Caco-2 (cell line): ENCODE measurements around the gene LAMTOR1. TPM values are rescaled to one million over a fixed set of nuclear protein-coding genes. Genes with fewer than 3 reads are reported as not detected.

Experiments
- BruUV-seq: library from RNA; stranded (reverse); fragments of 400-500 nt; replicated peaks from 2 replicates; lab custom pipeline; 2021; lab: Mats Ljungman, UMichigan
- CTCF ChIA-PET: fragments of 300-600 bp; sonication (Branson Sonifier 250); formaldehyde crosslinking; loops from one replicate; lab custom pipeline; 2022; ENCODE audit warnings: antibody characterized with exemption; lab: Charles Lee
- POLR2A ChIA-PET: fragments of 300-600 bp; sonication (Branson Sonifier 250); formaldehyde crosslinking; loops from one replicate; lab custom pipeline; 2022; ENCODE audit warnings: antibody characterized with exemption; lab: Charles Lee
- DNase-seq, 2 experiments: peaks; one replicate each; pipeline versions ENCODE4 v3.0.0 to v3.0.0-alpha.2; 2020 to 2022
- H3K27me3 ChIP-seq: replicated peaks from 2 replicates; pipeline ENCODE4 v1.6.0; 2011; ENCODE audit warnings: low read length; ENCODE audit not compliant: control insufficient read depth, insufficient read depth
- H3K36me3 ChIP-seq: 2 replicates; pipeline ENCODE4 v1.5.1; 2011; ENCODE audit warnings: low read length; ENCODE audit not compliant: control insufficient read depth, insufficient read depth
- H3K4me1 ChIP-seq: fragments of 250-450 bp; sonication (Bioruptor Pico); 2 replicates; pipeline ENCODE4 v1.5.1; 2020; ENCODE audit warnings: mild to moderate bottlenecking
- H3K4me3 ChIP-seq: 2 replicates; pipeline ENCODE4 v1.5.1; 2011; ENCODE audit warnings: low read depth, mild to moderate bottlenecking, control low read depth, low read length
- H3K9me3 ChIP-seq: fragments of 250-450 bp; sonication (Bioruptor Pico); 2 replicates; pipeline ENCODE4 v1.5.1; 2020; ENCODE audit warnings: mild to moderate bottlenecking, moderate library complexity
- H3K27ac Mint-ChIP-seq: one replicate; pipeline ENCODE4 v1.8.0; 2022; ENCODE audit warnings: mixed read lengths; ENCODE audit not compliant: unreplicated experiment
- H3K27me3 Mint-ChIP-seq: one replicate; pipeline ENCODE4 v1.8.0; 2022; ENCODE audit warnings: mixed read lengths; ENCODE audit not compliant: insufficient read depth, unreplicated experiment
- H3K36me3 Mint-ChIP-seq: one replicate; pipeline ENCODE4 v1.8.0; 2022; ENCODE audit warnings: mild to moderate bottlenecking, mixed read lengths; ENCODE audit not compliant: insufficient read depth, unreplicated experiment
- H3K4me1 Mint-ChIP-seq: one replicate; pipeline ENCODE4 v1.8.0; 2022; ENCODE audit warnings: low read depth, mixed read lengths; ENCODE audit not compliant: unreplicated experiment
- H3K4me3 Mint-ChIP-seq: one replicate; pipeline ENCODE4 v1.8.0; 2022; ENCODE audit warnings: mild to moderate bottlenecking, moderate library complexity, mixed read lengths; ENCODE audit not compliant: unreplicated experiment
- H3K9me3 Mint-ChIP-seq: one replicate; pipeline ENCODE4 v1.8.0; 2022; ENCODE audit warnings: mixed read lengths; ENCODE audit not compliant: unreplicated experiment
- intact Hi-C: fragments of 100-400 bp; cut with micrococcal nuclease; formaldehyde crosslinking; loops from one replicate; pipeline ENCODE4 v1.10.0; 2022; ENCODE audit not compliant: unreplicated experiment
- total RNA-seq: library from RNA; stranded (reverse); gene quantifications from 2 replicates; pipeline ENCODE4 v1.2.3, GENCODE V29; 2022
- TF ChIP-seq, protein P1 (sequence below), 2 experiments: fragments of 200-600 bp in 1 of 2; IDR thresholded peaks; 1 replicate in 1 of 2; 2 replicates in 1 of 2; pipeline versions ENCODE4 v1.5.1 to v1.8.0; 2011 to 2022; ENCODE audit warnings: antibody characterized with exemption in 1 of 2, control low read depth in 1 of 2, inconsistent platforms in 1 of 2, low read depth in 1 of 2, low read length in 1 of 2, mild to moderate bottlenecking in 1 of 2, moderate library complexity in 1 of 2; ENCODE audit not compliant: insufficient read depth in 1 of 2, severe bottlenecking in 1 of 2, unreplicated experiment in 1 of 2

LAMTOR1 gene
- total RNA-seq, 1 experiment from 2014 or later, result 170 TPM

- intact Hi-C loops, result no loop called here
- no peaks in the 10 kb centered on the region for H3K36me3 Mint-ChIP-seq
These were observed 14.9 kb downstream of the LAMTOR1 start for GRCh38 chr11:72088076-72088808.

GRCh38 chr11:72085621-72086351 is 17.3 kb downstream of the LAMTOR1 start:
- H3K4me1 ChIP-seq, result peaks cover 10% of the 10 kb centered on the region
- H3K9me3 ChIP-seq, result no peaks in the 10 kb centered on the region
- no peaks in the 10 kb centered on the region for H3K27me3 ChIP-seq
- no peaks in the 10 kb centered on the region; the same call in 1 of the 2 replicates for H3K36me3 ChIP-seq
- intact Hi-C loops, result no loop called here
- no peak overlapping the region for H3K4me3 ChIP-seq
- H3K27me3 Mint-ChIP-seq, result no peaks in the 10 kb centered on the region
- H3K4me3 Mint-ChIP-seq, result no peak overlapping the region
- H3K27ac Mint-ChIP-seq, result no peak overlapping the region
- H3K36me3 Mint-ChIP-seq, result peaks cover 3% of the 10 kb centered on the region
- H3K4me1 Mint-ChIP-seq, result peaks cover 17% of the 10 kb centered on the region
- no TSS peak for BruUV-seq
- TF ChIP-seq, protein P1, sequence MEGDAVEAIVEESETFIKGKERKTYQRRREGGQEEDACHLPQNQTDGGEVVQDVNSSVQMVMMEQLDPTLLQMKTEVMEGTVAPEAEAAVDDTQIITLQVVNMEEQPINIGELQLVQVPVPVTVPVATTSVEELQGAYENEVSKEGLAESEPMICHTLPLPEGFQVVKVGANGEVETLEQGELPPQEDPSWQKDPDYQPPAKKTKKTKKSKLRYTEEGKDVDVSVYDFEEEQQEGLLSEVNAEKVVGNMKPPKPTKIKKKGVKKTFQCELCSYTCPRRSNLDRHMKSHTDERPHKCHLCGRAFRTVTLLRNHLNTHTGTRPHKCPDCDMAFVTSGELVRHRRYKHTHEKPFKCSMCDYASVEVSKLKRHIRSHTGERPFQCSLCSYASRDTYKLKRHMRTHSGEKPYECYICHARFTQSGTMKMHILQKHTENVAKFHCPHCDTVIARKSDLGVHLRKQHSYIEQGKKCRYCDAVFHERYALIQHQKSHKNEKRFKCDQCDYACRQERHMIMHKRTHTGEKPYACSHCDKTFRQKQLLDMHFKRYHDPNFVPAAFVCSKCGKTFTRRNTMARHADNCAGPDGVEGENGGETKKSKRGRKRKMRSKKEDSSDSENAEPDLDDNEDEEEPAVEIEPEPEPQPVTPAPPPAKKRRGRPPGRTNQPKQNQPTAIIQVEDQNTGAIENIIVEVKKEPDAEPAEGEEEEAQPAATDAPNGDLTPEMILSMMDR (IDR thresholded peaks at IDR 0.05; ENCODE audit: insufficient read depth in 1 of 2, low read depth in 1 of 2, low read length in 1 of 2, severe bottlenecking in 1 of 2, unreplicated experiment in 1 of 2), result no peak
- no peak for DNase-seq
- H3K9me3 Mint-ChIP-seq, result no peaks in the 10 kb centered on the region
- ChIA-PET CTCF (interaction anchor here (1.0 to 4.7 kb wide), 3 partner anchors 58 to 345 kb away, joined by 3 to 43 read pairs (median 3); no protein-coding TSS in a partner anchor), POLR2A (interaction anchor here (1.2 kb wide), 1 partner anchor 137 kb away, joined by 4 read pairs; no protein-coding TSS in a partner anchor)

More at GRCh38 chr11:72088076-72088808, 14.9 kb downstream of the LAMTOR1 start:
- BruUV-seq, result no TSS peak
- Mint-ChIP-seq H3K27ac (no peak overlapping the region), H3K4me3 (no peak overlapping the region), H3K9me3 (no peaks in the 10 kb centered on the region), H3K27me3 (no peaks in the 10 kb centered on the region), H3K4me1 (peaks cover 14% of the 10 kb centered on the region)
- no peaks in the 10 kb centered on the region; the same call in 1 of the 2 replicates for H3K36me3 ChIP-seq
- H3K4me1 ChIP-seq, result peaks cover 6% of the 10 kb centered on the region
- ChIA-PET CTCF (interaction anchor here (0.5 to 4.7 kb wide), 2 partner anchors 63 to 396 kb away, joined by 5 to 43 read pairs; no protein-coding TSS in a partner anchor), POLR2A (no interaction called here)
- no peak overlapping the region for H3K4me3 ChIP-seq
- H3K9me3 ChIP-seq, result no peaks in the 10 kb centered on the region
- H3K27me3 ChIP-seq, result no peaks in the 10 kb centered on the region
- no peak for DNase-seq
- TF ChIP-seq, protein P1 (IDR thresholded peaks at IDR 0.05; ENCODE audit: insufficient read depth in 1 of 2, low read depth in 1 of 2, low read length in 1 of 2, severe bottlenecking in 1 of 2, unreplicated experiment in 1 of 2), result no peak

DNA sequence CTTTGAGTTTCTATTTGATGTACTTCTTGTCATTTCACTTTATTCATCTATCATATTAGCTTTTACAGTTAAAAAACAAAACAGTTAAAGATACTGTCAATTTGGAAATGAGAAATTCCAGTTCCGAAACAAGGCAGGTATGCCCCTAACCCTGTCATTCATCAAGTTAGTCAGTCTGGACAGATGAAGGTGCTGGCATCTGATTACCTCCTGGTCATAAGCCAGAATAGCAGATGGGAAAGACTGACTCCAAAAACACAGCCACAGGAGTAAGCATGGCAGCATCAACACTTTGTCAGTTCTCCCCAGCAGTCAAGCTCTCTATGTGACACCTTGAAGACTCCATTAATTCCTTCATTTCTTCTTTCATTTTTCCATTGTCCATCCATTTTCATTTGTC is 18.1 kb downstream of the LAMTOR1 start:
- Mint-ChIP-seq H3K9me3 (no peaks in the 10 kb centered on the region), H3K4me3 (no peak overlapping the region), H3K36me3 (peaks cover 11% of the 10 kb centered on the region), H3K27me3 (no peaks in the 10 kb centered on the region), H3K27ac (no peak overlapping the region), H3K4me1 (peaks cover 22% of the 10 kb centered on the region)
- H3K27me3 ChIP-seq, result no peaks in the 10 kb centered on the region
- no peak overlapping the region for H3K4me3 ChIP-seq
- H3K4me1 ChIP-seq, result peaks cover 10% of the 10 kb centered on the region
- TF ChIP-seq, protein P1 (IDR thresholded peaks at IDR 0.05; ENCODE audit: insufficient read depth in 1 of 2, low read depth in 1 of 2, low read length in 1 of 2, severe bottlenecking in 1 of 2, unreplicated experiment in 1 of 2), result no peak
- ChIA-PET POLR2A (no interaction called here), CTCF (interaction anchor here (0.7 to 4.7 kb wide), 3 partner anchors 9 to 346 kb away, joined by 3 to 43 read pairs (median 8); no protein-coding TSS in a partner anchor)
- intact Hi-C loops, result loop anchor here (5.0 kb wide), 1 partner anchor 347 kb away; the partner anchor contains the start of gene CLPB
- H3K9me3 ChIP-seq, result no peaks in the 10 kb centered on the region
- no peak for DNase-seq
- no peaks in the 10 kb centered on the region for H3K36me3 ChIP-seq
- no TSS peak for BruUV-seq
